Raji (cell line): ENCODE measurements around the gene KAT5.

Experiments used
- POLR2A ChIP-seq: IDR thresholded peaks from 2 replicates; pipeline ENCODE4 v1.6.1; 2011; ENCODE audit warnings: low read depth, low read length, control low read depth; ENCODE audit not compliant: insufficient read depth

Gene KAT5

DNA sequence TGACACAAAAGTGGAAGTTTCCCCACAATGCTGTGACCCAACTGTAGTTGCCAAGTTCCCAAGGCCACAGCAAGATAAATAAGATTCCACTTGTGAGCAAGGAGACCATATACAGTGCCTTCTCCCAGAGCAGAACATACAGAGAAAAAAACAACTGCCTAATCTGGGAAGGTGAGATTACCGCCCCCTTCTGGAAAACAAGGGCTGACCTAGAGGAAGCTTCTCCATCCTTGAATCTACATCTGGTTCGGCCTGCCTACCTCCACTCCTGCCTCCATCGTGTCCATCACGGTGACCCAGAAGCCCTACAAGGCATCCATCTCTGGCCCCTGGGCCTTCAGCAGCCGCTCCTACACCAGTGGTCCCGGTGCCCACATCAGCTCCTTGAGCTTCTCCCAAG is 14.6 kb downstream of the KAT5 start:
- no peak for TF ChIP-seq POLR2A

DNA sequence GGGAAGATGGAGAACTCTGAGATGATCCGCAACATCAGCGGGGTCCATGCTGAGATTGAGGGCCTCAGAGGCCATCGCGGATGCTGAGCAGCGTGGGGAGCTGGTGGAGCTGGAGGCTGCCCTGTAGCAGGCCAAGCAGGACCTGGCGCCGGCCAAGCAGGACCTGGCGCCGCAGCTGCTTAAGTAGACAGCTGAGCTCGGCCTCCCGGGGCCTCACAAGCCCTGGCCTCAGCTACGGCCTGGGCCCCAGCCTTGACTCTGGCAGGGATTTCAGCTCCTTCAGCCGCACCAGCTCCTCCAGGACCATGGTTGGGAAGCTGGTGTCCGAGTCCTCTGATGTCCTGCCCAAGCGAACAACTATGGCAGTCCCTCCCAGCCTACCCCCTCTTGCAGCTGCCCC is 15.8 kb downstream of the KAT5 start:
- TF ChIP-seq POLR2A, result no peak

DNA sequence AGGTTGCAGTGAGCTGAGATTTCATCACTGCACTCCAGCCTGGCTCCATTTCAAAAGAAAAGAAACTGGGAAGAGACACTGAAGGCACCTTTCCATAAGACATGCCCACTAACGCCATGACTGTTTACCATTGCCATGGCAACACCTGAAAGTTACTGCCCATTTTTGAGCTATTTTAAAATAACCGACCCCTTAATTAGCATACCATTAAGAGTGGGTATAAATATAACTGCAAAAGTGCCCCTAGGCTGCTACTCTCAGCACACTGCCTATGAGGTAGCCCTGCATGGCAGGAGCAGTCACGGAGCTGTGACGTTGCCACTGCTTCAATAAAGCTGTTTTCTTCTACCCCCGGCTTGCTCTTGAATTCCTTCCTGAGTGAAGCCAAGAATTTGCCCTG is 18.4 kb downstream of the KAT5 start:
- TF ChIP-seq POLR2A, result no peak

DNA sequence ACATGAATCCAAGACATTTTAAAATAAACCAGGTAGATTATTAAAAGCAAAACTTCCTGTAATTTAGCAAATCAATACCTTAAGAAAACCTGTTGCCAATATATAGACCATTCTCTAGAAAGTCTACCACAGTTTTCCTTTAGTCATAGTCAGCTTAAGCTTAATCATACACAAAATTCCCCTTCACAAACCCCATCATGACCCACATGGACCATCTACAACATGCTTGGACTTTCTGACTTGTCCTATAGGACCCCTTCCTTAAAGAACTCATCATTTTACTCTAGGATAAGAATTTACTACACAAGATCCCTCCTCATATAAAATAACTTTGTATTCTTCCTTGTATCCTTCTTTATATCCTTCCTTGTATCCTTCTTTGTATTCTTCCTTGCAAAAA is 24.8 kb downstream of the KAT5 start:
- TF ChIP-seq POLR2A, result no peak

DNA sequence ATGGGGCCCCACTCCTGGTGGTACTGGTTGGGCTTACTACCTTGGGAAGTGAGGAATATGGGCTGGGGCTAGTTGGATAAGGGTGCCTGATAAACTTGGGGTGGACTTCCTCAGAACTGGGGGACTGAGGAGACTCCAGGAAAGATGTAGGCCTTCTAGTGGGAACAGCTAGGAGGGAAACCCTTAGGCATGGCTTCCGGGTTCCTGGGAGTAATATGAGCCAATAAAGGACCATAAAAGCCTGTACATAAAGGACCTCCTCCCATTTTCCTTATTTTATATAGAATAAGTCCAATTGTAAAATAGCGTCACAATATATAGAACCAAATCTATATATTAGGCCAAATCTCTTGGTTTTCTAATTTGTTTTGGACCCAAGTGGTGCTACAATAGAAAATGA is 27.0 kb downstream of the KAT5 start:
- no peak for TF ChIP-seq POLR2A

DNA sequence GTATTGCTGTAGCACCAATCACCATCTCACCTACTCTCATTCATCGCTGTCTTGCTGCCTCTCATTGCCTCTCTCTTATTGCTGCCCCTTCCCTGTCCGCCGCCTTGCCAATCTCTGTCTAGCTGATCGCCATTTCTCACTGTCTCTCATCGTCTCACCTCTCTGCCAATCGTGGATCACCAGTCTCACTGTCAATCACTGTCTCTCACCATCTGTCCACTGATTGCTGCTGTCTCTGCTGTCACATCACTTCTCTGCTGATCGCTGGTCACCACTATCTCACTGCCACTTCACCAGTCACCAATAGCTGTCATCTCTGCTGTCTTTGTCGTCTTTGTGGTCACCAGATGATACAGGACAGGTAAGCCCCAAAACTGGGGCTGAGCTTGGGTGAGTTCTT is 29.1 kb downstream of the KAT5 start:
- no peak for TF ChIP-seq POLR2A

DNA sequence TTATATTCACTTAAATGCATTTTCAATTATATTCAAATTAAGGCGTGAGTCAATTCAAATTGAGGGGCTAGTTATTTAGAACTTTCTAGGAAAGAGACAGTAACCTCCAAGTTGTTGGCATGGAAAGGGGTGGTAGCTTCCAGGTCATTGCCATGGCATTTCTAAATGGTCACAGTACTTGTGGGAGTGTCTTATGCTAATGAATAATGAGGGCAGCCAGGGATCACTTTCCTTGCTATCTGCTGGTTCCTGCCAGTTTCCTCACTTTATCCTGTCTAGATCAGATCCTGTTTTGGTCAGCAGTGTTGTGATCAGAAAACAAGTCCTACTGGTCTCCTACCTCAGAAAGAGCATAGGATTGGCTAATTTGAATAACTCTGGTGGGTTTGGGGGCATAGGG is 30.3 kb downstream of the KAT5 start:
- no peak for TF ChIP-seq POLR2A

DNA sequence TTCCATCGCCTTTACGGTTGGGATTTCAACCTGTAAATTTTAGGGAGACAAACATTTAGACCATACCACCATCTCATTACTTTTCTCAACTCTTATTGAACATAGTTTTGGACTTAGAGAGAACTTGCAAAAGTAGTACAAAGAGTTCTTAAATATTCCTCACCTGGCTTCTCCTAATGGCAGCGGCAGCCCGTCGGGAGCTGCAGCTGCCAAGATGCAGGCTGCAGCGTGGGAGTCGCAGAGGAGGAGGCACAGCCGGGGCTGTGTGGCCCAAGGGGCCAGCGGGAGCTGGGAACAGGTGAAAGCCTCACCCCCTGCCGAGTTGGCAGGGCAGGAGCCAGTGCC is 31.6 kb downstream of the KAT5 start:
- no peak for TF ChIP-seq POLR2A

DNA sequence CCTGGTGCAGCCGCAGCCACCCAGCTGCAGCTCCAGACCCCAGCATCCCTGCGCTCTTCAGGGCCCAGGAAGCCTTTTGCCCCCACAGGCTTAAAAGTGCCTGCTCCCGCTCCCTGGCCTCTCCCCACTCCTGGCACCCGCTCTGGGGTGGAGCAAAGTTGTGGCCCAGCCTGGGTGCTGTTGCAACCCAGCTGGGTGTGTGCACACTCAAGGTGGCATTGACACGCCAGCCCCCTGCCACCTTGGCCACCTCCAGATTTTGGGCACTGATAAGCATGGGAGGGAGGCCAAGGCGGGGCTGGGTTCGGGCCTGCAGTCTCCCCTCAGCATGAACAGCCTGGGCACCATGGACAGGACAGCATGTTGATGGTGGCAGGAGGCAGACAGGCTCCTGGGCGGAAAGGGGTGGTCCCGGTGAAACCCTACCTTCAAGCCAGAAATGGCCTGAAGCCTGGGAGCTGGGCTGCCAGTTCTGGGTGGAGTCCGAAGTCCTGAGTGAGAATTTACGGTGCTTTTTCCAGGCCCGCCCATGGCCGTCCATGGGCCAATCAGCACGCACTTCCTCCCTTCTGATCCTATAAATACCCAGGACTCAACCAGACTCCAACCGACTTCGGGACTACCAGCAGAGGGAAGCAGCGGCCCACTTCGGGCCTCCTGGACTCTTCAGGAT is 32.1 kb downstream of the KAT5 start:
- TF ChIP-seq POLR2A, result no peak

DNA sequence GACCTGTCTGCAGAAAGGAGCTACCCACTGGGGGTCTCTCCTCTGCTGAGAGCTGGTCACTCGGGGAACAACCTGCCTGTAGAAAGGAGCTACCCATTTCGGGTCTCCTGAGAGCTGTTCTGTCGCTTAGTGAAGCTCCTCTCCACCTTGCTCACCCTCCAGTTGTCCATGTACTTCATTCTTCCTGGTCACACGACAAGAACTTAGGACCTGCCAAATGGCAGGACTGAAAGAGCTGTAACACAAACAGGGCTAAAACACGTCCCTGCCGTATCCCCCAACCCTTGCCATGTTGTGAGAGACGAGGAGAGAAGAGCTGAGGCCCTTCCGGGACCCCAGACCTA is 32.6 kb downstream of the KAT5 start:
- no peak for TF ChIP-seq POLR2A

DNA sequence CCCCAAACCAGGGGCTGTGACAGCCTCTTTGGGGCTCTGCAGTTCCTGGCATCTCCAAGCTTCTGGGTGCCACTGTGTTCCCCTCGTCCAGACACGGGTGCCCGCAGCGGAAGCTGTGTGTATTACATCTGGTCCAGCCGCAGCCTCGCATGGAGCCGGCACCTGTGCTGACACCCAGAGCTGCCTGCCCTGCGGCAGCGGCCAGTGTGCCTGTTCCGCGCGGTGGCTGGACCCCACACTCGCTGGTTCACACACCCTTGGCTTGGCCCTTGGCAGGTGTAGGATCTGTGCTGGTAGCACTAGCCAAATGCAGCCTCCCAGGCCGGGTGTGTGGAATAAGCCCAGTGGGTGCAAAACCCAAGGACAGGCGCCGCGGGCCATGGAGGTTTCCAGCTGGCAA is 33.0 kb downstream of the KAT5 start:
- no peak for TF ChIP-seq POLR2A

DNA sequence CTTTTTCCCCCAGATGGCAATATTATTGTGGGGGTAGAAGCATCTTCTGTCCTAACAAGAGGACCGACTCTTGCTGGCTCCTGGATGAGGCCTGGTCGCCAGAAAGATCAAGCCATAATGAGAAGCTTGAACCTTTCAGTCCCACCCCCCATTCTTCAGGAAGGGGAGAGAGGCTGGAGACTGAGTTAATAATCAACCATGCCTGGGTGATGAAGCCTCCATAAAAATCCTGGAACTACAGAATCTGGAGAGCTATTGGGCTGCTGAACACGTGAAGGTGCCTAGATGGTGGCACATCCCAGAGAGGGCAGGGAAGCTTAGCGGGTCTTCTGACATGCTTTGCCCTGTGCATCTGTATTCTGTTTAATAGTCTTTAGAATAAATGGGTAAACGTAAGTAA is 52.4 kb downstream of the KAT5 start:
- no peak for TF ChIP-seq POLR2A

DNA sequence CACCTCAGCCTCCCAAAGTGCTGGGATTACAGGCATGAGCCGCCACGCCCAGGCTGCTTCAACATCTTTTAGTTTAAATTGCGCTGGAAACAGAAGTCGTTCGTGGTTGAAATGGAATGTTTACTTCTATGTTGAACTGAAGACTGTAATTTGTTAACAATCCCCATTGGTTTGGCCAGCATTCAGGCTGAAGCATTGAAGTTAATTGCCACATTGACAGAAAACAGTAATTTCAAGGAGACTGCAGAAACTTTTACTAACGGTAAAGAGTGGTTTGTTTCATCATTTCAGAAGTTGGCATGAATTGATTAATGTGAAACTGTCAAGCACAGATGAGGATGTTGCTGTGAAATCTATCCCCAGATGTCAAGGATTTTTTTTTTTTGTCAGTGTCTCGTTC is 54.5 kb downstream of the KAT5 start:
- no peak for TF ChIP-seq POLR2A

DNA sequence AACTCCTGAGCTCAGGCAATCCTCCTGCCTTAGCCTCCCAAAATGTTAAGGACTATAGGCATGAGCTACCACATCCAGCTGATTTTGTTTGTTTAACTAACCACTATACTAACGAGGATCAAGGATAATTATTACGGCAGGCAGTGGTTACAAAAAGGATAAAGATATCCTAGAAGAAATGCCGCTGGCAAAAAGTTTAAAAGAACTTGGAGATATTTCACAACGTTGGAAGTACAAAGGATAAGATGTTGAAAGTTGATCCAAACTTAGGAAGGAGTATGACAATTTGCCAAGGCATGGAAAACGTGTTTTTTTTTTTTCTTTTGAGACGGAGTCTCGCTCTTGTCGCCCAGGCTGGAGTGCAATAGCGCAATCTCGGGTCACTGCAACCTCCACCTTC is 55.4 kb downstream of the KAT5 start:
- no peak for TF ChIP-seq POLR2A
